A549 (cell line): Measurements from ENCODE around the gene WFDC12. TPM values are rescaled to one million over a fixed set of nuclear protein-coding genes. Genes with fewer than 3 reads are reported as not detected.

Source experiments
- ATAC-seq, 2 experiments: fragments of 200-7000 bp in 1 of 2; fragments of >200 bp in 1 of 2; cut with Nextera tagmentation in 1 of 2; cut with Tn5 transposase in 1 of 2; 3 replicates each; pipeline versions ENCODE4 v1.8.0 to v1.9.1; 2018 to 2020; ENCODE audit warnings: mild to moderate bottlenecking in 1 of 2, moderate library complexity in 1 of 2
- CTCF ChIA-PET: fragments of 300-600 bp; sonication (Branson Sonifier 250); formaldehyde crosslinking; extraction: SDS; loops from one replicate; lab custom pipeline; 2021; ENCODE audit warnings: antibody characterized with exemption, inconsistent platforms; lab: Yijun Ruan, JAX
- POLR2A ChIA-PET: fragments of 350-600 bp; formaldehyde crosslinking; extraction: SDS; loops from one replicate; lab custom pipeline; 2021; ENCODE audit warnings: antibody characterized with exemption, inconsistent platforms; lab: Yijun Ruan, JAX
- DNase-seq, 2 experiments: peaks; one replicate each; pipeline versions ENCODE4 v3.0.0 to v3.0.0-alpha.2; 2011 to 2016; ENCODE audit warnings: low read depth in 1 of 2, low spot score in 1 of 2
- FAIRE-seq: peaks from 2 replicates; lab custom pipeline; 2011; peaks lifted over from hg19 to GRCh38; lab: Jason Lieb, UNC
- H3K27ac ChIP-seq, 2 experiments: fragments of >200 bp; sonication (Bioruptor Twin); formaldehyde crosslinking; 3 replicates each; pipeline ENCODE4 v1.5.1; 2016 to 2017
- H3K4me1 ChIP-seq: fragments of >200 bp; sonication (Bioruptor Twin); formaldehyde crosslinking; 3 replicates; pipeline ENCODE4 v1.6.1; 2016
- H3K4me2 ChIP-seq: fragments of >200 bp; sonication (Bioruptor Twin); formaldehyde crosslinking; 3 replicates; pipeline ENCODE4 v1.6.1; 2016
- H3K4me3 ChIP-seq: fragments of >200 bp; sonication (Bioruptor Twin); formaldehyde crosslinking; 3 replicates; pipeline ENCODE4 v1.5.1; 2016
- H3K9me3 ChIP-seq: fragments of >200 bp; sonication (Bioruptor Twin); formaldehyde crosslinking; 3 replicates; pipeline ENCODE4 v1.6.1; 2016
- CEBPB ChIP-seq, 2 experiments: fragments of >200 bp in 1 of 2; sonication (Bioruptor Twin) in 1 of 2; formaldehyde crosslinking in 1 of 2; IDR thresholded peaks; 2 replicates each; pipeline ENCODE4 v1.6.1; 2012 to 2016
- CHD2 ChIP-seq: fragments of 150-350 bp; IDR thresholded peaks from 2 replicates; pipeline ENCODE4 v1.6.1; 2014; ENCODE audit warnings: low read length; ENCODE audit not compliant: partially characterized antibody
- EP300 ChIP-seq, 2 experiments: fragments of >200 bp; sonication (Bioruptor Twin); formaldehyde crosslinking; IDR thresholded peaks; 2 replicates in 1 of 2; 3 replicates in 1 of 2; pipeline ENCODE4 v1.6.1; 2016 to 2017
- FOSL2 ChIP-seq, 2 experiments: fragments of 450-650 bp in 1 of 2; fragments of >200 bp in 1 of 2; sonication (Bioruptor Twin) in 1 of 2; formaldehyde crosslinking; IDR thresholded peaks; 2 replicates each; pipeline versions ENCODE4 v1.5.0 to v1.6.1; 2016 to 2020; ENCODE audit warnings: mild to moderate bottlenecking in 1 of 2, moderate library complexity in 1 of 2
- GATA3 ChIP-seq: IDR thresholded peaks from 2 replicates; pipeline ENCODE4 v1.6.1; 2012; ENCODE audit warnings: borderline replicate concordance
- HOXA7 ChIP-seq: fragments of 250-450 bp; sonication (Bioruptor Pico); IDR thresholded peaks from 2 replicates; pipeline ENCODE4 v1.5.0; 2020; ENCODE audit warnings: mild to moderate bottlenecking, moderate library complexity
- HOXB5 ChIP-seq: fragments of 250-450 bp; sonication (Bioruptor Pico); IDR thresholded peaks from 2 replicates; pipeline ENCODE4 v1.5.0; 2020; ENCODE audit warnings: mild to moderate bottlenecking, moderate library complexity
- JUN ChIP-seq, 2 experiments: fragments of >200 bp; sonication (Bioruptor Twin); formaldehyde crosslinking; IDR thresholded peaks; 2 replicates in 1 of 2; 3 replicates in 1 of 2; pipeline ENCODE4 v1.6.1; 2016 to 2017
- JUNB ChIP-seq: fragments of >200 bp; sonication (Bioruptor Twin); formaldehyde crosslinking; IDR thresholded peaks from 2 replicates; pipeline ENCODE4 v1.6.1; 2016
- POLR2AphosphoS2 ChIP-seq: conservative IDR thresholded peaks from 2 replicates; pipeline ENCODE4 v1.6.1; 2012; ENCODE audit warnings: low read length, improper control_type of control experiment, inconsistent platforms
- RAD21 ChIP-seq, 2 experiments: fragments of >200 bp in 1 of 2; sonication (Bioruptor Twin) in 1 of 2; formaldehyde crosslinking in 1 of 2; IDR thresholded peaks in 1 of 2; conservative IDR thresholded peaks in 1 of 2; 2 replicates in 1 of 2; 3 replicates in 1 of 2; pipeline ENCODE4 v1.6.1; 2012 to 2018; ENCODE audit warnings: inconsistent platforms in 1 of 2
- RNF2 ChIP-seq: fragments of 200-600 bp; sonication (generic); IDR thresholded peaks from 2 replicates; pipeline ENCODE4 v1.6.1; 2016; ENCODE audit warnings: low read depth, mild to moderate bottlenecking, antibody characterized with exemption, moderate library complexity, borderline replicate concordance
- SREBF2 ChIP-seq: fragments of 450-650 bp; IDR thresholded peaks from 2 replicates; pipeline ENCODE4 v1.6.1; 2014; ENCODE audit warnings: mild to moderate bottlenecking, moderate library complexity
- TP53 ChIP-seq: fragments of 250-450 bp; sonication (Bioruptor Pico); IDR thresholded peaks from 2 replicates; pipeline ENCODE4 v1.5.0; 2021; ENCODE audit warnings: mild to moderate bottlenecking, moderate library complexity
- ZC3H11A ChIP-seq: fragments of 450-650 bp; IDR thresholded peaks from 2 replicates; pipeline ENCODE4 v1.6.1; 2014; ENCODE audit warnings: antibody characterized with exemption, mild to moderate bottlenecking
- WGBS: methylation state at CpG from one replicate; pipeline ENCODE4 v1.1.6; 2017; ENCODE audit errors: missing lambda C conversion rate; 5-methylcytosine and 5-hydroxymethylcytosine counted together
- polyA plus RNA-seq, 4 experiments: library from polyadenylated mRNA; depleted of rRNA in 3 of 4; stranded (reverse); fragments of >200 nt; fragmentation: RNase III in 1 of 4; extraction: RNeasy Plus Mini Kit Qiagen cat#74134 plus additional on column Dnase treatment in 1 of 4; gene quantifications; 2 replicates in 3 of 4; 3 replicates in 1 of 4; pipeline ENCODE4 v1.2.3, GENCODE V29; 2011 to 2017
- TF ChIP-seq, protein P1 (sequence below): fragments of 150-350 bp; IDR thresholded peaks from 2 replicates; pipeline ENCODE4 v1.6.1; 2014; ENCODE audit warnings: low read depth, mild to moderate bottlenecking, low read length
- TF ChIP-seq, protein P2 (sequence below): fragments of >200 bp; sonication (Bioruptor Twin); formaldehyde crosslinking; IDR thresholded peaks from 2 replicates; pipeline ENCODE4 v1.6.1; 2016
- TF ChIP-seq, protein P3 (sequence below): fragments of >200 bp; sonication (Bioruptor Twin); formaldehyde crosslinking; IDR thresholded peaks from 3 replicates; pipeline ENCODE4 v1.5.1; 2016
- TF ChIP-seq, protein P4 (sequence below): fragments of 250-450 bp; sonication (Bioruptor Pico); IDR thresholded peaks from 2 replicates; pipeline ENCODE4 v1.5.0; 2021; ENCODE audit warnings: mild to moderate bottlenecking, moderate library complexity, borderline replicate concordance
- TF ChIP-seq, protein P5 (sequence below): IDR thresholded peaks from 2 replicates; pipeline ENCODE4 v1.6.1; 2012; ENCODE audit warnings: low read depth, borderline replicate concordance

The WFDC12 gene
- polyA plus RNA-seq, 2 of the 4 experiments (the other 2 are of a cell fraction) = not detected

DNA sequence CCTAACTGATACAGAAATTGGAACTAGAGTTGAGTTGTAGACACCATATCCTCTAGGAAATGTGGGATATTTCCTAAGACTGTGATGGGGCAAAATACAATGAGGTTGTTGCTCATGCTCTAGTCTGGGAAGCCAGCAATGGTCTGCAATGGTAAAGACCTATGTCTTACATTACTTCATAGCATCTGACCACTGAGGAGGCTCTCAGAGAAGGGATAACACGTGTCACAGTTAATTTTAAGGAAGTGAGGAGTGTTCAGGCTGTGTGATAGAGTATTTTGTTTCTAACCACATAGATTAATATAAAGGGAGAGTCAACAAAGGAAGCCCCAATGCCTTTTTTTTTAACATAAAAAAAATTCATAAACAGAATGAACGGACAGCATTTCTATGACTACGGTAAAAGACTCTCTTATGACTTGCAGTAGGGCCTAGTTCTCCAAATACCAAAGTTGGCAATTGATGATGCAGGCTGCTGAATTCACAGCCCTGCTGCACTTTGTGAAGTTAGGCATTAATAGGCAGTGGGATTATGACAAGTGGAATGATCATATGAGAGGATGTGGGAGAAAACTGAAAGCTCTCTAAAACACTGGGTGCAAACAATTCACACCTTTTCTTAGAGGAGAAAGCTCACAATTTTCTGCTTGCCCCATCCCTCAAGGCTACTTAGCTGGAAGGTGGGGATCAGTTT is 37.0 kb downstream of the WFDC12 start:
- CTCF ChIA-PET = interaction anchor here (0.8 to 3.1 kb wide), 7 partner anchors 8 to 204 kb away, joined by 3 to 21 read pairs (median 3); no protein-coding TSS in a partner anchor
- Histone ChIP-seq H3K9me3 (peaks cover 6% of the 10 kb centered on the region; the same call in 2 of the 3 replicates), H3K27ac (no peak overlapping the region), H3K4me3 (no peak overlapping the region), H3K4me1 (no peaks in the 10 kb centered on the region), H3K4me2 (no peak overlapping the region)
- POLR2A ChIA-PET = no interaction called here
- no peak for ATAC-seq
- DNase-seq = no peak
- 77% methylated on average over 3 of the region's 3 CpGs for WGBS
- TF ChIP-seq, protein P1, sequence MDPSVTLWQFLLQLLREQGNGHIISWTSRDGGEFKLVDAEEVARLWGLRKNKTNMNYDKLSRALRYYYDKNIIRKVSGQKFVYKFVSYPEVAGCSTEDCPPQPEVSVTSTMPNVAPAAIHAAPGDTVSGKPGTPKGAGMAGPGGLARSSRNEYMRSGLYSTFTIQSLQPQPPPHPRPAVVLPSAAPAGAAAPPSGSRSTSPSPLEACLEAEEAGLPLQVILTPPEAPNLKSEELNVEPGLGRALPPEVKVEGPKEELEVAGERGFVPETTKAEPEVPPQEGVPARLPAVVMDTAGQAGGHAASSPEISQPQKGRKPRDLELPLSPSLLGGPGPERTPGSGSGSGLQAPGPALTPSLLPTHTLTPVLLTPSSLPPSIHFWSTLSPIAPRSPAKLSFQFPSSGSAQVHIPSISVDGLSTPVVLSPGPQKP = no peak
- TF ChIP-seq HOXB5 (CRISPR knock-in tag) (no peak), FOSL2 (IDR thresholded peaks at IDR 0.05) (no peak), FOSL2 (CRISPR knock-in tag; IDR thresholded peaks at IDR 0.05) (no peak), ZC3H11A (no peak), GATA3 (no peak), HOXA7 (CRISPR knock-in tag) (no peak), SREBF2 (no peak), EP300 (IDR thresholded peaks at IDR 0.05) (no peak)
- TF ChIP-seq, protein P2, sequence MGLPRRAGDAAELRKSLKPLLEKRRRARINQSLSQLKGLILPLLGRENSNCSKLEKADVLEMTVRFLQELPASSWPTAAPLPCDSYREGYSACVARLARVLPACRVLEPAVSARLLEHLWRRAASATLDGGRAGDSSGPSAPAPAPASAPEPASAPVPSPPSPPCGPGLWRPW = no peak
- TF ChIP-seq, protein P3, sequence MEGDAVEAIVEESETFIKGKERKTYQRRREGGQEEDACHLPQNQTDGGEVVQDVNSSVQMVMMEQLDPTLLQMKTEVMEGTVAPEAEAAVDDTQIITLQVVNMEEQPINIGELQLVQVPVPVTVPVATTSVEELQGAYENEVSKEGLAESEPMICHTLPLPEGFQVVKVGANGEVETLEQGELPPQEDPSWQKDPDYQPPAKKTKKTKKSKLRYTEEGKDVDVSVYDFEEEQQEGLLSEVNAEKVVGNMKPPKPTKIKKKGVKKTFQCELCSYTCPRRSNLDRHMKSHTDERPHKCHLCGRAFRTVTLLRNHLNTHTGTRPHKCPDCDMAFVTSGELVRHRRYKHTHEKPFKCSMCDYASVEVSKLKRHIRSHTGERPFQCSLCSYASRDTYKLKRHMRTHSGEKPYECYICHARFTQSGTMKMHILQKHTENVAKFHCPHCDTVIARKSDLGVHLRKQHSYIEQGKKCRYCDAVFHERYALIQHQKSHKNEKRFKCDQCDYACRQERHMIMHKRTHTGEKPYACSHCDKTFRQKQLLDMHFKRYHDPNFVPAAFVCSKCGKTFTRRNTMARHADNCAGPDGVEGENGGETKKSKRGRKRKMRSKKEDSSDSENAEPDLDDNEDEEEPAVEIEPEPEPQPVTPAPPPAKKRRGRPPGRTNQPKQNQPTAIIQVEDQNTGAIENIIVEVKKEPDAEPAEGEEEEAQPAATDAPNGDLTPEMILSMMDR = no peak
- TF ChIP-seq, protein P4, sequence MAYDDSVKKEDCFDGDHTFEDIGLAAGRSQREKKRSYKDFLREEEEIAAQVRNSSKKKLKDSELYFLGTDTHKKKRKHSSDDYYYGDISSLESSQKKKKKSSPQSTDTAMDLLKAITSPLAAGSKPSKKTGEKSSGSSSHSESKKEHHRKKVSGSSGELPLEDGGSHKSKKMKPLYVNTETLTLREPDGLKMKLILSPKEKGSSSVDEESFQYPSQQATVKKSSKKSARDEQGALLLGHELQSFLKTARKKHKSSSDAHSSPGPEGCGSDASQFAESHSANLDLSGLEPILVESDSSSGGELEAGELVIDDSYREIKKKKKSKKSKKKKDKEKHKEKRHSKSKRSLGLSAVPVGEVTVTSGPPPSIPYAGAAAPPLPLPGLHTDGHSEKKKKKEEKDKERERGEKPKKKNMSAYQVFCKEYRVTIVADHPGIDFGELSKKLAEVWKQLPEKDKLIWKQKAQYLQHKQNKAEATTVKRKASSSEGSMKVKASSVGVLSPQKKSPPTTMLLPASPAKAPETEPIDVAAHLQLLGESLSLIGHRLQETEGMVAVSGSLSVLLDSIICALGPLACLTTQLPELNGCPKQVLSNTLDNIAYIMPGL (CRISPR knock-in tag) = no peak
- no peak for FAIRE-seq

DNA sequence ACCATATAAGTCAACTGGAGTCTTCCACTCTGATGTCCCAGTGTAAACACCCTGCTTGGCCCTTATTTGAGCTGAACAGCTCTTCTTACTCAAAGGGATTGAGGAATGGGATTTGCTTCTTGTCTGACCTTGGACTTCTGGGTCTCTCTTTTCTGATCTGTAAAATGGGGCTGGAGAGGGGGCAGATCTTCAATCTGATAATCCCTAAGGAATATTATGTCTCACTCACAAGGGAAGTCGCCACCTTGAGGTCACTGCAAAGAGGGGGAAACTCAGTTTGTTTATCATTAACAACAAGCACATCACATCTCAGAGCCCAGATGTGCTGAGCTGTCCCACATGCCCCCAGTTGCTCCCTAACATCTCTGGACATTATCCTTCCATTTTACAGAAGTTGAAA is 38.4 kb downstream of the WFDC12 start:
- no peak for ATAC-seq
- TF ChIP-seq CEBPB (IDR thresholded peaks at IDR 0.05) (no peak), HOXB5 (CRISPR knock-in tag) (no peak), RNF2 (no peak), JUN (IDR thresholded peaks at IDR 0.05) (no peak), FOSL2 (IDR thresholded peaks at IDR 0.05) (no peak), FOSL2 (CRISPR knock-in tag; IDR thresholded peaks at IDR 0.05) (no peak), RAD21 (conservative IDR thresholded peaks at IDR 0.05 in 1 of 2, IDR thresholded peaks at IDR 0.05 in 1 of 2) (no peak), POLR2AphosphoS2 (no peak), JUNB (no peak), TP53 (CRISPR knock-in tag) (no peak), CHD2 (no peak)
- TF ChIP-seq, protein P3 = no peak
- TF ChIP-seq, protein P5, sequence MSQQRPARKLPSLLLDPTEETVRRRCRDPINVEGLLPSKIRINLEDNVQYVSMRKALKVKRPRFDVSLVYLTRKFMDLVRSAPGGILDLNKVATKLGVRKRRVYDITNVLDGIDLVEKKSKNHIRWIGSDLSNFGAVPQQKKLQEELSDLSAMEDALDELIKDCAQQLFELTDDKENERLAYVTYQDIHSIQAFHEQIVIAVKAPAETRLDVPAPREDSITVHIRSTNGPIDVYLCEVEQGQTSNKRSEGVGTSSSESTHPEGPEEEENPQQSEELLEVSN = no peak
- FAIRE-seq = no peak
- ChIA-PET CTCF (interaction anchor here (0.7 to 3.1 kb wide), 2 partner anchors 10 to 33 kb away, joined by 3 to 21 read pairs; no protein-coding TSS in a partner anchor), POLR2A (no interaction called here)
- no peak for DNase-seq
- no peak overlapping the region for H3K4me3 ChIP-seq
- H3K4me1 ChIP-seq = no peaks in the 10 kb centered on the region
- 84% methylated on average over 1 of the region's 1 CpG for WGBS
- peaks cover 10% of the 10 kb centered on the region; the same call in 2 of the 3 replicates for H3K9me3 ChIP-seq
- H3K4me2 ChIP-seq = no peak overlapping the region
- H3K27ac ChIP-seq = no peak overlapping the region
